Iris pigment epithelial cell (primary cell): ENCODE results near the gene IGBP1.
"Not testable (repeated sequence)": the region's sequence is repeated elsewhere in the genome, so short reads cannot be mapped to it uniquely, and the experiment has no call there.

Experiments
- DNase-seq: peaks from one replicate; pipeline ENCODE4 v3.0.0-alpha.2; 2011; ENCODE audit warnings: low read depth

The IGBP1 gene

GRCh38 chrX:70168238-70169188 lies 35.3 kb downstream of the IGBP1 start:
- peak; percentile 74 for DNase-seq

- DNase-seq: no peak
These were observed 36.0 kb downstream of the IGBP1 start for GRCh38 chrX:70169281-70169680.

- no peak for DNase-seq
These were observed 38.4 kb downstream of the IGBP1 start for GRCh38 chrX:70171624-70172023.

- peak; percentile 28 for DNase-seq
These were observed 39.0 kb downstream of the IGBP1 start for GRCh38 chrX:70172221-70172620.

- no peak for DNase-seq
These were observed 39.7 kb downstream of the IGBP1 start for GRCh38 chrX:70172964-70173363.

GRCh38 chrX:70174754-70175153 lies 41.5 kb downstream of the IGBP1 start:
- DNase-seq: peak; percentile 30

GRCh38 chrX:70175338-70175737 lies 42.1 kb downstream of the IGBP1 start:
- DNase-seq: no peak

GRCh38 chrX:70176938-70177533 lies 43.8 kb downstream of the IGBP1 start, which contains the start of gene DGAT2L6:
TSS of gene DGAT2L6 (plus strand) at chrX:70177483. CDS start at chrX:70177583, 100 bp downstream.
- DNase-seq: no peak

- DNase-seq: no peak
These were observed 49.8 kb downstream of the IGBP1 start for GRCh38 chrX:70183091-70183490.

GRCh38 chrX:70190225-70190624 lies 57.0 kb downstream of the IGBP1 start:
- no peak for DNase-seq

GRCh38 chrX:70196961-70197720 lies 63.9 kb downstream of the IGBP1 start:
- peak; percentile 55 for DNase-seq

GRCh38 chrX:70201732-70202131 lies 68.5 kb downstream of the IGBP1 start:
- no peak for DNase-seq

GRCh38 chrX:70208479-70208878 lies 75.2 kb downstream of the IGBP1 start:
- DNase-seq: peak; percentile 12

- DNase-seq: not testable (repeated sequence)
These were observed 76.3 kb downstream of the IGBP1 start for GRCh38 chrX:70209570-70209969.
